ENCODE data around the gene RPL29.

Gene RPL29

GRCh38 chr3:52025453-52025852 lies 29.8 kb upstream of the RPL29 start:
- no peak for DNase-seq (ENCODE audit: low spot score)

- DNase-seq (ENCODE audit: low spot score), result no peak
Observed at GRCh38 chr3:52024765-52025452, 29.2 kb upstream of the RPL29 start.

- DNase-seq (ENCODE audit: low spot score), result no peak
Observed at GRCh38 chr3:52023860-52024764, 28.4 kb upstream of the RPL29 start.

GRCh38 chr3:52023101-52023770 lies 27.5 kb upstream of the RPL29 start:
- DNase-seq (ENCODE audit: low spot score), result no peak

GRCh38 chr3:52022323-52023100 lies 26.8 kb upstream of the RPL29 start:
- no peak for DNase-seq (ENCODE audit: low spot score)

- no peak for DNase-seq (ENCODE audit: low spot score)
Observed at GRCh38 chr3:52021489-52022268, 26.0 kb upstream of the RPL29 start.

GRCh38 chr3:52020796-52021195 lies 25.1 kb upstream of the RPL29 start:
- no peak for DNase-seq (ENCODE audit: low spot score)

GRCh38 chr3:52019352-52020080 lies 23.8 kb upstream of the RPL29 start:
- no peak for DNase-seq (ENCODE audit: low spot score)

GRCh38 chr3:52018319-52019000 lies 22.8 kb upstream of the RPL29 start:
- no peak for DNase-seq (ENCODE audit: low spot score)

- no peak for DNase-seq (ENCODE audit: low spot score)
Observed at GRCh38 chr3:52017586-52017985, 21.9 kb upstream of the RPL29 start.

GRCh38 chr3:52015438-52016228 lies 19.9 kb upstream of the RPL29 start:
- DNase-seq (ENCODE audit: low spot score), result no peak

GRCh38 chr3:52014613-52015012 lies 18.9 kb upstream of the RPL29 start:
- DNase-seq (ENCODE audit: low spot score), result no peak

- no peak for DNase-seq (ENCODE audit: low spot score)
Observed at GRCh38 chr3:52013802-52014598, 18.3 kb upstream of the RPL29 start.

GRCh38 chr3:52012699-52013098 lies 17.0 kb upstream of the RPL29 start:
- DNase-seq (ENCODE audit: low spot score), result no peak

- no peak for DNase-seq (ENCODE audit: low spot score)
Observed at GRCh38 chr3:52010431-52010830, 14.7 kb upstream of the RPL29 start.

- DNase-seq (ENCODE audit: low spot score), result no peak
Observed at GRCh38 chr3:52007291-52007690, 11.6 kb upstream of the RPL29 start.

GRCh38 chr3:52006820-52007133 lies 11.1 kb upstream of the RPL29 start:
- no peak for DNase-seq (ENCODE audit: low spot score)

- DNase-seq (ENCODE audit: low spot score), result no peak
Observed at GRCh38 chr3:52006017-52006819, 10.5 kb upstream of the RPL29 start.

All from globus pallidus (tissue), 1 donor.